HG03521 (cell line): ENCODE data around the gene YLPM1.

Experiments used
- ATAC-seq: cut with Tn5 transposase; IDR thresholded peaks from one replicate; pipeline ENCODE4 v1.9.1; 2021; ENCODE audit warnings: mild to moderate bottlenecking, moderate library complexity; ENCODE audit not compliant: unreplicated experiment

Gene YLPM1

DNA sequence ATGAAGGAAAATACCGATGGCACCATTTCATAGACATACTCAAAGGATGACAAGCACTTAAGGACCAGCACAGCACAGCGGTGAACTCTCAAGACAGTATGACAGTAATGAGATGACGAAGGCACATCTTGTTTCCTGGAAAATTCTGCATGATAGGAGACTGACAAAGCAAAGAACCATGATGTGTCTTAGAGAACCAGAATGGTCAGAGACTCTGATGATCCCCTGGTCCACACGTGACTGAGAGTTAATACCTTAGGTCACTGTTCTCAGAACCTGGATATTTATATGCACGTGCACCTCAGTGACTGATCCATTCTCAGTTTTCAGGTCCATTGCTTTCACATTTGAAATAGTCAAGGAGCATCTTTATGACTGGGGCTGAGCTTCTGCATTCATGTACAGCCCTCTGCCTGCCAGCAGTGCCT is 77.5 kb downstream of the YLPM1 start:
- ATAC-seq = peak; percentile 37

DNA sequence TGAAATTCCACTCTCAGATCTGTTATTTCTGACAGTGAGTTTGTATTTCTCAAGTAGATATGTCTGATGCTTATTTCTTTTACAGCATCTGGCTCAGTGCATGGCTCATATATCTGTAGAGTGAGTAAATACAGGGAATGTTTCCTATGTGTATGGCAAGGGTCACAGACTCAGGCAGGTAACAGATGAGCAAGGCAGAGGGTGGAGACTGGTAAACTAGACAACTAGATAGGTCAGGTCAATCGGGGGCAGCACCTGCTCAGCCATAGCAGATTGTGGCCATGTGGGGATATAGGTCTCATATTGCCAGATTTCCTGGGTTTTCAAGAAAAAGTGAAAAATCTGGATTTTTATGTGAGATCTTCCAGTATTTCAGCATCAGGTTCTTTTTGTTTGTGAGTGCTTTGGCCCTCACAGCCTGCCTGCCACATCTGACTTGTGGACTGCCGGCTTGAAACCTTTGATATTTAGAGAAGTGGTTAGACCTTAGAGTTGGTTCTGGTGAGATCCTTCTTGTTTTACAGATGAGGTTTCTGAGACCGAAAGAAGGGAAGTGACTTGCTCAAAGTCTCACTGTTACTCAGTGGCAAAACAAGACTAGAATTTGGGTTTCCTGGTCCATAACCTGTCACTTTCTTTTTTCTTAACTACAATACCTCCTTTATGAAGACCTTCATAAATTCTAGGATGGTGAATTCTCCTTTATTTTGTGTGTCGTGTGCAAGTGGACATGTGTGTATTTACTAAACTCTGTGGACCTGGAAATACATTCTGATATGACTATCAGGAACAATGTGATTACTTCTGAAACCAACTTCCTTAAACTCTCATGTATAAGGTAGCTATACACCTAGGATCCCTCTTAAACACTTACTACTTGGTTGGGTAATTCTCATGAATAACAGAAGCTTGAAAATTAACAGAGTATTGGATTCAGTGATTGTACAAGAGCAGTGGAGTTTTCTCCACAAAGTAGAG is 78.4 kb downstream of the YLPM1 start:
- ATAC-seq = peak; percentile 73

DNA sequence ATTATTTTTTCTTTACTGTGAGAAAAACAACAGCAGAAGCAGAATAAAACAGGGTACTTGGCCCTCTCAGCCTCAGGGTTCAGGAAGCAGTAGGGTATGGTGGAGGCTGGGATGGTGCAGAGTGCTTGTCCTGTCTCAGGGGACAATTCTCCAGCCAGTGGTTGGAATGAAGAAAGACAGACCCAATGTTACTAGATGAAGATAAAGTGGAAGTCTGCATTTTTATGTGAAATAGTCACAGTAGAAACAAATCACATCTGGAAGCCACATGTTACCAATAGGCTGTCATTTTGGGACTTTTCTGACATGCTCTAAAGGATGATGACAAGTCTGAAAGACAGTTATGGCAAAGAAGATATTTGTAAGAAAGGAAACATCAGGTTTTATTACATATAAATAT is 80.5 kb downstream of the YLPM1 start:
- no peak for ATAC-seq

DNA sequence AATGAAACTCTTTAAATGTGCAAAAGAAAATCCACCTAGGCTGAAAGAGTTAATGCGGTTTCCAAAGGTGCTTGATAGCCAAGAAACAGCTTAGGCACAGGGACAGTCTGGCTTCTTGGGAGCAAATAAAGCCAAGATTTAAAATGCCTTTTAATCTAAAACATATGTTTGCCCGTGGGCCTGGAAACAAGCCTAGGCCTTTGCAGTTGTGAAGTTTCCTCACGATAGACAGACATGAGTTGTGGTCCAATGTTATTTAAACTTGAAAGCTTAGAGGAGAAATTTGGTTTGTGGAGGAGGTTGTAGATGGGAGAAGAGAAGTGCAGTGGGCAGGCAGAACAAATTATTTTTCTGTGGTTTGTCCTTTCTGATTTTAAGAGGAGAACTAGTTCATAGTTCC is 83.1 kb downstream of the YLPM1 start:
- no peak for ATAC-seq

DNA sequence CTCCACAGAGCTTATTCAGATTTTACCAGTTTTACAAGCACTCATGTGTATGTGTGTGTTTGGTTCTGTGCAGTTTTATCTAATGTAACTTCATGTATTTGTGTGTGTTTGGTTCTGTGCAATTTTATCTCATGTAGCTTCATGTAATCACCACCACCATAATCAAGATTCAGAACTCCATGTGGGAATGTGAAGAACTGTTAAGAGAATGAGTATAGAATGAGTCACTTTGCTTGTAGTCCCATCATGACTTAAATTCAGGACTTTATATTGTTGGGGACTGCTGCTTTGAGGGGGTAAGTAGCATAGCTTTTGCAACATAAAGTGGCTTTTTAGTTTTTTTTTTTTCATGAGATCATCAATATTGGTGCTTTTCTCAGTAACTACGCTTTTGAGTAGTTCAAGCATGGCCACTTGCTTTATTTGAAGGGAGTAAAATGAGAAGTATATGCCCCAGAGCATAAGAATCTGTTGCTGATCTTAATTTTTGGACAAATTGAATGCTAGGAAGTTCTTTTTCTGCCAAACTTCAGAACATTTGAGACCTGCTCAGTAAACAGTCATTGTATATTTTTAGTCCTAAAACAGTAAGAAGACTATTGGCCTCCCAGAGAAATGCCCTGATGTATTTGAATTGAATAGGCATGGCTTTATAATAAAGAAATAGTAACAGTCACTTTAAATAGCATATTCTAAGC is 84.0 kb downstream of the YLPM1 start:
- ATAC-seq = no peak

DNA sequence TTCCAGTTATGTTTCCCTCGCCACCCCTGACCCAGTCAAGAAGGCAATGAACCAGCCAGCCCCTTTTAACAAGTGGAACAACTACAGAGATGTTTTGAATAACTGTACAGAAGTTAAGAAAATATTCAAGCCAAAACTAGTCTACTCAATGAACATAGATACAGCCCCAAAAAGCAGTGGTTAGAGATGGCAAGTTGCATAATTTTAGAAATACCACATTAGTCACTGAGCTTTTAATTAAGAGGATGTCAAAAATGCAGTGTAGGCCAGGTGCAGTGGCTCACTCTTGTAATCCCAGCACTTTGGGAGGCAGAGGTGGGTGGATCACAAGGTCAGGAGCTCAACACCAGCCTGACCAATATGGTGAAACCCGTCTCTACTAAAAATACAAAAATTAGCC is 85.7 kb downstream of the YLPM1 start:
- ATAC-seq = no peak

DNA sequence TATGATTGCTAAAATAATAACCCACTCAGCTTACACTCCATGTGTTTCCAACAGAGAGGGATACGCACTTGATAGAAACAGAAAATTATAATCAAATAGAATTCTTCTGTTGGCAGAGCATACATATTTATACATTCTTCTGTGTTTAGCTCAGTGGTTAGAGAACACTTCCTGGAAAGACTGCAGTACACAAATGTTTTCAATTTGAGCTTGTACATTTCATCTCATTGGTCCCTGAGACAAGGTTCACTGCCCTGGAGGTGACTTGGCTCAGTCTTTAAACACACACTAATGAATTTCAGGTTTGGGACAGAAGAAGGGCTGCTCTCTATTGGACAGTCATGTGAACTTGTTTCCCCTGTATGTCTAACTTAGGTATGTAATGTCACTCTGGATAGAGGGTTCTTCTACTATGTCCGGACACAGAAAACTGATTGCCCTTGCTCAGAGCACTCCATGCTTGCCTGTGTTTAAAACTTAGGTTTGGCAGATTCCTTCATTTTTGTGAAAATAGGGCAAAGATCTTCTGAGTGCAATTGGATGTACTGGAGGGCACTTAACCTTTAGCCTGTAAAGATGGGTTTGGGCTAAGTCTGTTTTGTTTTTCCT is 89.9 kb downstream of the YLPM1 start:
- ATAC-seq = no peak

DNA sequence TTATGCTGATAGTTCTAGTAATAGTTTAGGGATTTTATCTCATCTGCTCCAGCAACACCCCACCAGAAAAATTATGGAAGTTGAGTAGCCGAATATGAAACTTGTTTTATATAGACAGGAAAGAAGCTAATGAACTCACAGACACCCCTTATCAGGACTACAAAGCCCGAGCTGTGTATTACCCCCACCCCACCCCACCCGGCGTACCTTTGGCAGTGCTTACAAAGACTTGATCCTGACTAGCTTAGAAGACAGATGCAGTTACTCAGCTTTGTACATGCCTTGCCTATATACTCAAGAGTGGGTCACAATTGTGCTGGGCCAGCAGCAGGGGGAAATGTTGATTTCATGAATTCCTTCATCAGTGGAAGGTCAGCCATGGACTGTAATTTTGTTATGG is 90.5 kb downstream of the YLPM1 start:
- no peak for ATAC-seq

DNA sequence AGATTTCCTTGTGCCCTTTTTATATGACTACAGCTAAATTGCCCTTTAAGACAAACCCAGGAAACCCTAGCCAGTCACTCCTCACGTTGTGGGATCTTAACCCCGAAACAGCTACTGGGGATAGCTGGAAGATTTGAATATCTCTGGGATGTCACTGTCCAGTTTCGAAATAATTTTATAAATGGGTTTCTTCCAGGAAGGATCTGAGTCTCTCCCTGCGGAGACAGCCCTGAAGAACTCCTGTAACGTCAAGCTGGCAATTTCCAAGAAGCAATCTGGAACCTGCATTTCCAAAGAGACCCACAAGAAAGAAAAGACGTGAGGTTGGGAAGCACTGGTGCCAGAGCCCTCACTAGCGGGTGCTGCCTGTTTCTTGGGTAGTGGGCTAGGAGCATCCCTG is 91.9 kb downstream of the YLPM1 start:
- ATAC-seq = no peak

DNA sequence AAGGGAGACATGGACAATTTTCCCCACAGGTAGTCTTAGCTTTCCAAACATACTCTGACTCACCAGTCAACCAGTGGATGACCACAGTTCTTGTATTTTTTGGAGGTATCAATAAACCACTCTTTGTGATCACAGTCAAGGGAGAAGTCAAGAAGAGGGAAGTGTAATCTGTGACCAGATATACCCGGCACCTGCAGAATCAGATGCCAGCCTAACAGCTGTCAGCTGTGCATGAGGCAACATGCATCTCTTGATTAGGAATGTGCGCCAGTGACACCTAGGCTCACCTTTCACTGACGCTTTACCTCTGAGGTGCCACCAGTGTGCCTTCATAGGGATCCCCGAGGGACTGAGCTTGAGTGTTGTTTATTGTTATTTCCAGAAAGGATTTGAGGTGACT is 92.8 kb downstream of the YLPM1 start:
- no peak for ATAC-seq

DNA sequence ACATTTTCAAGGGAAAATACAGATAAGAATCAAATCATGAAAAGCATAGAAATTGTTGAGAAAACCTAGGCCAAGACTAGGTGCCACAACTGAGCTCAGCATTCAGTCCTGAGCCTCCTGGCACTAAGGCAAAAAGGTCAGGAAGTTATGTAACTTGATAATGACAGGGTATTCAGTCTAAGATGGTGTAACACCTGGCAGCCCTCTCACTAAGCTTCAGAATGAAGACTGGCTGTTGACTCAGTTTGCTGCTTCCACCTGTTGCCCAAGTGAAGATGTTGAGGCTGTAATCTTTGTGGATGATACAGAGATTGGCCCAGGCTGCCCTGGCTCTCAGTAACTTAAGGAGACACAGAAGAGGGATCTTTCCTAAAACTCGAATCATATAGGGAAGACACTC is 93.2 kb downstream of the YLPM1 start:
- no peak for ATAC-seq

DNA sequence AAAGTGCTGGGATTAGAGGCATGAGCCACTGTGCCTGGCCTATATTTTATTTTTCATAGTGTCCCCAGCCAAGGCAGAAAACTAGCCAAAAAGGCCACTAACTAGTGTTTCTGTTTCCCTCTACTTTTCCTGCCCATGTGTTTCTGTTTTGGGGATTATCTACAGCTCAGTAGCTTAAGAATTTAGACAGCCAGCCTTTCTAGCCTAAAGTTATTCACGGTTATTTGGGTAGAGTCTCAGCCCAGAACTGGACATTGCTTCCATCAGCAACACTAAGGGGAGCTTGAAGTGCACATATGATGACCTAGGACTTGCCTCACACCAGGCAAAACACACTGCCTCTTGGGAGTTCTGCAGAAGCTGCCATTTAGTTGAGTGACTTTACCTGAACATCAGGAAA is 94.9 kb downstream of the YLPM1 start:
- no peak for ATAC-seq

DNA sequence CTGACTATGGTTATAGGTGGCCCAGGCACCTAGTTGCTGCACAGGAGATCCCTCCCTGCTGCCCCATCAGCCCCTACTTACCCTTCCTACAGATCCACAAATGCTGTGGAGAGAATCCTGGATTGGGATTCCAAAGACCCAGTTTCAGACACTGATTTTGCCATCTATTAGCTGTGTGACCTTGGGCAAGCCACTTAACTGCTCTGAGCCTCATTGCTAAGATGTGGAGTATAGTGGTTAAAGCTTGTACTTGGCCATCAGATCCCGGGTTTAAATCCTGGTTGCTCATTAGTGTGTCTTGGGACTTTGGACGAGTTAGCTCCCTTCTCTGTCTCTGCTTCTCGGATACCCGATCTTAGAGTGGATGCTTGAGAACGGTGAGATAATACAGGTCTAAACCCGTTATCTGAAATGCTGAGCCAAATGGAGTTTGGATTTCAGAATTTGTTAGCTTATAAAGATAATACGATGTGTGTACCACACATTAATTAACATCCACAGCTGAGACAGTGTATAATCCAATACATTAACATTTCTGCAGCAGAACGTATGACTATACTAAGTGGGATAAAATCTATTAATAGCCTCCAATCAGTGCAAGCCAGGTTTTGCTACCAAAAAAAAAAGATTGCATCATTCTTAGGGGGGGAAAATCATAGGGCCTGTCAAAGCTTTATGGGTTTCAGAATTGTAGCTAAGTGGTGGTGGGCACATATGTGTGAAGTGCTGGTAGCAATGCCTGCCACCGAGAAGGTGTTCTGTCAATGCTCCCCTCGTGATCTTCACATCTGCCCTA is 96.8 kb downstream of the YLPM1 start:
- no peak for ATAC-seq

DNA sequence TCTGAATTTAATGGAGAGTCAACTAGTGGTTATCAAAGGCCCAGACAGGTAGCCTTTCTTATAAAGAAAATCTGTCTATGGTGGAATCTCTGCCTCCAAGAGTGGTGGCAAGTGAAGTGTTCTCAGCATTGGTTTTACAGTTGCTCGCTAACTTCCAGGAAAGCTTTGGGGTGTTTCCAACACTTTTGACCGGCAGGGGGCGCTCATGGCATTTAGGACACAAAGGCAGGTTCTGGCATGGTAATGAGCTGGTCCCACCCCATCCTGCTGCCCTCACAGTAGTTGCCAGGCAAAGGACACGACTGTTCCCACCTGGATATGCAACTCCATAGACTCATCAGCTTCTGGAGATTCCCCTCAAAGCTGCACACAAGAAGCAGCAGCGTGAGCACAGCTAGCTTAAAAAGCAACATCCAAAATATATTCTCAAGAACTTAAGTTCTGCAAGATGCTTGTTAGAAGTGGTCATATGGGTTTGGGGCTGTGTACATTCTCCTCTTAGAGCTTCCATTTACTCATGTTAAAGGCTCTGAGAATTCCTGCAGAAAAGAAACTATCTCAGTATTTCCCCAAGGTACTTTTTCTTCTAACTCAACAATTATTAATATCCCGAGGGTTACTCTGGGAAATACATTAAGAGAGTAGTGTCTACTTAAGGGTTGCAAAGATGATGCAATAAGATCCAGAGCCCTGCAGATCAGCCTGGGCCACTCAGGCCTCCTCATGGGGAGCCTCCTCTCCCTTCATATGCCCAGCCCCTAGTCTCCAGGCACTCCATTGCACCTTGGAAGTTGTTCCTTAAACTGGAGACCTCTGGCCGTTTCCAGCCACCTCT is 98.0 kb downstream of the YLPM1 start:
- no peak for ATAC-seq

DNA sequence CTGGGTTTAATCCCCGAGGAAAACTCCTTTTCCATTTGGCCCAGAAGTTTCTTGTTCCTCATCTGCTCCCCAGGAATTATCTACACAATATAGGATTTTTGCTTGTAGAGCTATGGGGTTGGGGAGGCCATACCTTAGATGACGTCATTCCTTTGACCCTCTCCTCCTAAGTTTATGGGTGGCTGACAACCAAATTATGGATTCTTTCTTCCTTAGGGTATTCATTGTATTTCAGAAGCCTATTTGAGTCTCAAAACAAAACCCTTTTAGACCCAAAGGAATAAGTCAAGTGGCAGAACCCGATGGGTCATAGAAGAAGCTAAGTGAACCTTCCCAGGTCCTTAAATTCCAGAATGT is 98.6 kb downstream of the YLPM1 start:
- no peak for ATAC-seq

DNA sequence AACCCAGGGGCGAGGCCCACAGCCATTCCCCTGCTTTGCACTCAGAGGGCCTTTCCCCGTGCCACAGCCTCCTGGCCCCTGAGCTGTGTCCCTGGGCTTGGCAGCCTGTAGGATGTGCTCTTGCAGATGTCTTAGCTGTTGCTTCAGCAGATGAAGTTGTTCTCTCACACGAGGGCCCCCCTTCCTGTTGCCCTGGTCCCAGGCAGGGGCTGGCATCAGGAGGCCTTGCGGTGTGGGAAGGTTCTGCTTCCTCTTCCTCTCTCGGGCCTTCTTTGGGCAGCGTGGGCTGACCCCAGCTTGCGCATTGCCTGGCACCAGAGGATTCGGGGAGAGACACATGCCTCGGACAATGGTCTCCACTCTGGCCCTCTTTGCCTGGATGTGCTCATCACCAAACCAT is 100.2 kb downstream of the YLPM1 start:
- ATAC-seq = no peak

DNA sequence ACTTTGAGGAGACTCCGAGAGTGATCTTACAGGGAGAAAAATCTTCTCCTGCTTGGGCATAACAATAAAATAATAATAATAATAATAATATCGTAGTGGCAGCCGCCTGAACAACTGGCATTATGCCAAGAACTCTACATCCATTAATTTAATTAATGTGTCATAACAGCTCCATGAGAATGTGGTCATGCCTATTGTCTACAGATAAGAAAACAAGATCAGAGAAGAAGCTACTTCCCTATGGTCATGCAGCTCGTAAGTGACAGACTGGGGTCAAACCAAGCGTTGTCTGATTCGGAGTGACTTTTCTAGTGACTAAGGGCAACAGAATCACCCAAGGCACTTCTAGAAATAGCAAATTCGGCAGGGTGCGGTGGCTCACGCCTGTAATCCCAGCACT is 101.1 kb downstream of the YLPM1 start:
- no peak for ATAC-seq

DNA sequence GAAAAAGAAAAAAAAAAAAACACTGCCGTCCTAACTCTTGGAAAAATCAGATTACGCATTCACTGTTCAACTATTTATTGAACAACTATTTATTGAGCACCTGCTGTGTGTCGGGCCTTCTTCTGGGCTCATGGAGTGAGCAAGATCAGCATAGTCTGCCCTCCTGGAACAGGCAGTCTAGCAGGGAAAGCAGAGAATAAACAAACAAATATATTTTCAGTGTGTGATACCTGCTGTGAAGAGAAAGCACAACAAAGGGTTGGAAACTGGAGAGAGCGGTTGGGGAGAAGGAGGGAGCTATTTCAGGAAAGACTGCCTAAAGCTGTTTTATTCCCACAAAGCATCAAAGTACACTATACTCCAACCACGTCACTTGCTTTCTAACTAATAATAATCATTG is 102.0 kb downstream of the YLPM1 start:
- no peak for ATAC-seq

DNA sequence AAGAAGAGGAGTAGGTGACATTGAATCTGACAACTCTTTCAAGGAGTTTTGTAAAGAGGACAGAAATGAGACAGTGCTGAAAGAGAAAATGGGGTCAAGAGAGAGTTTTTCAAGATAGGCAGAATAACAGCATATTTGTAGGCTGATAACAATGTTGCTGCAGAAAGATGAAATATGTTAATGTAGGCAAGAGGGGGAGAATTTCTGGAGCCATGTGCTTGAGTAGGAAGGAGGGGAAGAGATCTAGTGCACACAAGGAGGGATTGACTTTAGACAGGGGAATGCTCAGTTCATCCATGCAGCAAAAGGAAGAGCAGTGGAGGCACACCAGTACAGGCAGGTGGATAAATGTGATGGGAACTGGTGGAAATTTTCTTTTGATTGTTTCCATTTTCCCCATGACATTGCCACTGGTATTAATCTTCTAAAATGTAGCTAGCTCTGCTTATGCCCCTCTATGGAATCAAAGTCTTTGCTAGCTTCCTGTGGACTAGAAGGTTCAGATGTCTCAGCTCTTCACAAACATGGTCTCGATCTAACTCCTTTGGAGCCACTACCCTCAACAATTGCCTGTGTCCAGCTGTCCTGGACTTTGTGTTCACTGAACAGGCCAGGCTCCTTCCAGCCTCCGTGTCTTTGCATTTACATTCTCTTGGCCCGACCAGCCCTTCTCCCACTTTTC is 103.7 kb downstream of the YLPM1 start:
- ATAC-seq = no peak

DNA sequence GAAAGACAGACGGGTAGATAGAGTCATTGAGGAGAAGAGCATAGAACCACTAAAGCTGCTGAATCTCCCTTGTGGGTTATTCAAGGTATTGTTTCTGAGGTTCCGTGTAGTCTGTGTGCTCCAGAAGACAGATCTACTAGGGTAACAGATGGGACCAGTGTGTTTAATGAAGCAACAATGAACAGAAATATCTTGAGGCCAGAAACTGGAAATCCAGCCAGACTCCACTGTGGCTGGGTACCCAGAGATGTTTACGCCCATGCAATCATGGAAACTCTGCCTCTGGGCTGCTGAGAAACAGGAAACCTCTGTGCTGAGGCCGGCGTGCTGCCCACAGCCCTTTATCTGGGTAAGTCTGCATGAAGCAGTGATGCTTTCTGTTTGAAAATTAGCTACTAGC is 104.6 kb downstream of the YLPM1 start:
- ATAC-seq = no peak
